ENCODE measurements around the gene COL20A1. TPM values are rescaled to one million over a fixed set of nuclear protein-coding genes. Genes with fewer than 3 reads are reported as not detected.
A peak's percentile ranks its signal among the peaks of the same experiment; 100 is the strongest.
"Not testable (repeated sequence)": the region's sequence is repeated elsewhere in the genome, so short reads cannot be mapped to it uniquely, and the experiment has no call there.

The COL20A1 gene
- polyA plus RNA-seq, 3 donors = 0.26 to 1.0 (median 0.64) TPM

DNA sequence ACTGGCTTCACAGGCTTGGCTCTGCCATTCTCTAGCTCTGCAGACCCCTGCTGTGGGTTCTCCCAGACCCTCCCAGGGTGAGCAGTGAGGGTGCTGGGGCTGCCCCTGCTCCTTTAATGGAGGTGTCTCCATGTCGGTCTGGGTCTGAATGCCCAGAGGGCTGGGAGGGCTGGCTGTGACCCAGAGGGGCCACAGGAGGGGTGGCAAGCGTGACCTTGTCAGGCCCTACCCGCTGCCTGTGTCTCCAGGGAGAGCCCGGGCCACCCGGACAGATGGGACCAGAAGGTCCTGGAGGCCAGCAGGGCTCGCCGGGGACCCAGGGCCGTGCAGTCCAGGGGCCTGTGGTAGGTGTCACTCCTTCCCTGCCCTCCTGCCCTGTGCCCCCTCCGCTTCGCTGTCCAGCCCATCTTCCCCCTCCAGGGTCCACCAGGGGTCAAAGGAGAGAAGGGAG is 32.1 kb downstream of the COL20A1 start:
- no peak for DNase-seq (ENCODE audit: extremely low read depth in 1 of 11, low read depth in 9 of 11, low spot score in 4 of 11)

DNA sequence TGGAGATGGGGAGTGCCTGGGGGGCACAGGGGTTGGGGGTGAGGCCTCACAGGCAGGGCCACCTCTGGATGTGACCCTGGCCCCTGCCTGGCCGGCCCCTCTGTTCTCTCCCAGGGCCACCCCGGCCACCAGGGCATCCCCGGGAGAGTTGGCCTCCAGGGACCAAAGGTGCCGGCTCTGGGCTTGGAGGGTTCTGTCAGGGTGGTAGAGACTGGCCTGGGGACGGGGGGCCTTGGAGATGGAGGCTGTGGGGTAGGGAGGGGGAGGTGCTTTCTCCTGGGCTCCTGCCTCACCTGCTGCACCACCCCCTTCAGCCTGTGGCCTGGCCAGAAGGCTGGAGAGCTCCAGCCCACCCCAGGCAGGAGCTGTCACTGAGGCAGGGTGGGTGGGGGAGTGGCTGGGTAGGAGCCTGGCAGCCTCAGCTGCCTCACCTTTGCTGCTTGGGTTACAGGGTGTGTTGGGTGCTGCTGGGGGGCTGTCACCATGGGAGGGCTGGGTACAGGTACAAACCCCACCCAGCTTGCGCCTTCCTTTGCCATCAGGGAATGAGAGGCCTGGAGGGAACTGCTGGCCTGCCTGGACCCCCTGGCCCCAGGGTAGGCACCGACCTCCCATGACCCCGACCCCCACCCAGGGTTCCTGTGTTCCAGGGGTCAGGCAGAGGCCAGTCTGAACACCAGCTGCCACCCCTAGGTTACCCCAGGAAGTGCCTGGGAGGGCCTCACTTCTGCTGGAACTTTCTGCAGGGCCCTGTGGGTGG is 32.7 kb downstream of the COL20A1 start:
- no peak for DNase-seq (ENCODE audit: extremely low read depth in 1 of 11, low read depth in 9 of 11, low spot score in 4 of 11)

DNA sequence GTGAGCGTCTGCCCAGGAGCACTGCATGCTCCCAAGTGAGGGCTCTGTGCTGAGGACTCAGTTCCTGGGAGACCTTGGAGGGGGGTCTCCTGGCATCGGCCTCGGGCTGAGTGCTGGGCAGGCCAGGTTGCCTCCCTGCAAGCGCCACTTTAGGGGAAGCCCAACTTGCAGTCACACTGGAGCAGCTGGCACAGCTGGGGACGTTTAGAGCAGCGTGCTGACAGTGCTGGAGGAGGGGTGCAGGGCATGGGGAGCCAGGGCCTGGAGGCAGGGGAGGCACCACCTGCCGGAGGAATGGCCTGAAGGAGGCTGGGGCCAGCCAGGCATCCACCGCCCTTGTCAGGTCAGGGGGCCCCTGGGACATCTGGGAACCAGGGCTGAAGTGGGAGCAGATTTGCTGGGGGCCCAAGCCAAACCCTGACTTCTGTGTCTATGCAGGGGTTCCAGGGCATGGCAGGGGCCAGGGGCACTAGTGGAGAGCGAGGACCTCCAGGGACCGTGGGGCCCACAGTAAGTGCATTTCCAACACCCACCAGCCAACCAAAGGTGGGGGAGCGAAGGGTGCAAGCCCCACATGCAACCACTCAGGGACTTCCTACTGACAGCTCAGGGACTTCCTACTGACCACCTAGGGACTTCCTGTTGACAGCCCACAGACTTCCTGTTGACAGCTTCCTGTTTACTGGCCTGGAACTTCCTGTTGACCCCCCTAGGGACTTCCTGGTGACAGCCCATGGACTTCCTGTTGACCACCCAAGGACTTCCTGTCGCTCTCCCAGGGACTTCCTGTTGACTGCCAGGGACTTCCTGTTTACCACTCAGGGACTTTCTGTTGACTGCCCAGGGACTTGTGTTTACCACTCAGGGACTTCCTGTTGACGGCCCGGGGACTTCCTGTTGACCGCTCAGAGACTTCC is 33.6 kb downstream of the COL20A1 start:
- DNase-seq (ENCODE audit: extremely low read depth in 1 of 11, low read depth in 9 of 11, low spot score in 4 of 11) = no peak

DNA sequence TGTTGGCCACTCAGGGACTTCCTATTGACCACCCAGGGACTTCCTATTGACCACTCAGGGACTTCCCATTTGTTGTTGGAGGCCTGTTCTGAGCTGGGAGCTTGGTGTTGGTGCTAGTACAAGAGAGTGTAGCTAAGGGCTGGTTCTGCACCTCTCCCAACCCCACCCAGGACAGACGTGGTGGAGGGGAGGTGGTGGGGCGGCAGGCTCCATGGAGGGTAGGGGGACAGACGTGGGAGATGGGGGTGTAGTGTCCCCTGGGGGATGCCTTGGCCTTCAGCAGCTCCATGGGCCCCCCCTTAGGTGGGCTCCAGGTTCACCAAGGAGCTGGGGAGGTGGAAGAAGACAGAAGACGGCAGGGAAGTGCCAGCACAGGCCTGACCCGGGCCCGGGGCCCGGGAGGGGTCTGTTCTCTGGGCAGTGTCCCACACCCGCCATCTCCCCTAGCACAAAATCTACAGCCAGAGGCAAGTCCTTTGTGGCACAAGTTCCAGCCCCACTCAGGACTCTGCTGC is 34.3 kb downstream of the COL20A1 start:
- no peak for DNase-seq (ENCODE audit: extremely low read depth in 1 of 11, low read depth in 9 of 11, low spot score in 4 of 11)

DNA sequence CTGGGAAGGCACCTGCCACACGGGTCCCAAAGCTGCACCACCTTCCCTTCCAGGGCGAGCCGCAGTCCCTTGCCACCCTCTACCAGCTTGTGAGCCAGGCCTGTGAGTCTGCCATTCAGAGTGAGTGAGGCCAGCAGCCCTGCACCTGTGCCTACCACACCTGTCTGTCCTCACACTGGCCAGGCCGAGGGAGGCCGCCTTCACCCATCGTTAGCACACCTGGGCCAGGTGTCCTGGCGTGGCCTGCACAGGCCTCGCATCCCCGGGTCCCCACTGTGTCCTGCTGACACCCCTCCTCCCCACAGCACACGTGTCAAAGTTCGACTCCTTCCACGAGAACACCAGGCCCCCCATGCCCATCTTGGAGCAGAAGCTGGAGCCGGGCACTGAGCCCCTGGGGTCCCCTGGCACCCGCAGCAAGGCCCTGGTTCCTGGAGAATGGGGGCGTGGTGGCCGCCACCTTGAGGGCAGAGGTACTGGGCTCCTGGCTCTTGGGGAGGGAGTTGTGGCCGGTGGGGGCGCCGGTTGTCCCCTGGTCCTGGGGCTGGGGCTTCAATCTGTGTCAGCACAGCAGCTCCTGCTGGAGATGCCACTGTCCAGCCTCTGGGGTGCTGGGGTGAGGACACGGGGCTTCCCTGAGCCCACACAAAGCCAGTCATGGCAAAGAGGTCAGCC is 35.2 kb downstream of the COL20A1 start:
- no peak for DNase-seq (ENCODE audit: extremely low read depth in 1 of 11, low read depth in 9 of 11, low spot score in 4 of 11)

DNA sequence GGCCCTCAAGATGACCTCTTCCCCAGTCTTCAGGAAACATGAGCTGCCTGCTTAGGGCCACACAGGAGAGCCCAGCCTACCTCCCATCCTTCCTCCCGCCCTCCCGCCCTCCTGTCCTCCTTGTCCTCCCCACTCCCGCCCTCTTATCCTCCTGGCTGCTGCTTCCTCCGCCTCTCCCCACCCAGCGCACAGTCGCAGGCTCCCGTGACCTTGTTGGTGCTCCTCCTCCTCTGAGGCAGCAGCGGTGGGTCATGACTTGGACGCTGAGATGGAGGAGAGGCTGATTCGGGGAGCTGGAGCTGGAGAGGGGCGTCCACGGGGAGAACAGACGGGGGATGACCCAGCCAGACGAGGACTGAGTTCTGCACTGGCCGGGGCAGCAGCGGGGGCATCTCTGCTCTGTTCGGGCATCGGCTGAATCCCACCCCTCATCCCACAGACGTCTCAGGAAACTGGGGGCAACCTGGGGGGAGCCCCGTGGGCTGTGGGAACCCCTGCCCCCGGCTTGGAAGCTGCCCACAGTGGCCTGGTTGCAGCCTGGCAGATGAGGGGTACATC is 35.8 kb downstream of the COL20A1 start:
- DNase-seq (ENCODE audit: extremely low read depth in 1 of 11, low read depth in 9 of 11, low spot score in 4 of 11) = no peak

DNA sequence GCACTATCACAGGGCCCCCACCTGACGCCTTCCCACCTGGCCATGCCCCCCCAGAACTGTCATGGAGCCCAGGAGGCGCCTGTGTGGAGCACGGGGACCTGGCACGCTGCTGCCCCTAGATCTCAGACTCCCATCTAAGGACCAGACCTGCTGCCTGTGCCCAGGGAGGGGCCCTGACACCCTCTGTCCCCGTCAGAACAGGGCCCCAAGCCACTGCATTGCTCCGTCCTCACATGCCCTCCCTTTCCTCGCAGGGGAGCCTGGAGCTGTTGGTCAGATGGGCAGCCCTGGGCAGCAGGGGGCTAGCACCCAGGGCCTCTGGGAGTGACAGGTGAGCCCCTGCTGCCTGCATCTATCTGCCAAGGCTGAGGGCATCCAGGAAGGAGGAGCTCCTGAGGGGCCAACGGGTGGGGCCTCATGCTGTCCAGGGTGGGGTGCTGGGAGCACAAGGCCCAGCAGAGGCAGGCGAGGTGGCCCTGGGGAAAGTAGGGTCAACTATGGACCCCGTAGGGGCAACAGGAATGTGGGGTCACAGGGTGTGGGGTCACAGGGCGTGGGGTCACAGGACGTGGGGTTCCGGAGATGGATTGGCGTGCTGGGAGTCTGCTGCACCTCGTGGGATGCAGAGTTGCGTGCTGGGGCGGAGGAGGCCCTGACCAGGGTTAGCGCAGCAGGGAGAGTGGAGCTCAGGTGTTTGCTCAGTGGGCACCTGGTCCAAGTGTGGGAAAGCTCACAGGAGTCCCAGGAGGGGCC is 36.5 kb downstream of the COL20A1 start:
- DNase-seq (ENCODE audit: extremely low read depth in 1 of 11, low read depth in 9 of 11, low spot score in 4 of 11) = no peak

DNA sequence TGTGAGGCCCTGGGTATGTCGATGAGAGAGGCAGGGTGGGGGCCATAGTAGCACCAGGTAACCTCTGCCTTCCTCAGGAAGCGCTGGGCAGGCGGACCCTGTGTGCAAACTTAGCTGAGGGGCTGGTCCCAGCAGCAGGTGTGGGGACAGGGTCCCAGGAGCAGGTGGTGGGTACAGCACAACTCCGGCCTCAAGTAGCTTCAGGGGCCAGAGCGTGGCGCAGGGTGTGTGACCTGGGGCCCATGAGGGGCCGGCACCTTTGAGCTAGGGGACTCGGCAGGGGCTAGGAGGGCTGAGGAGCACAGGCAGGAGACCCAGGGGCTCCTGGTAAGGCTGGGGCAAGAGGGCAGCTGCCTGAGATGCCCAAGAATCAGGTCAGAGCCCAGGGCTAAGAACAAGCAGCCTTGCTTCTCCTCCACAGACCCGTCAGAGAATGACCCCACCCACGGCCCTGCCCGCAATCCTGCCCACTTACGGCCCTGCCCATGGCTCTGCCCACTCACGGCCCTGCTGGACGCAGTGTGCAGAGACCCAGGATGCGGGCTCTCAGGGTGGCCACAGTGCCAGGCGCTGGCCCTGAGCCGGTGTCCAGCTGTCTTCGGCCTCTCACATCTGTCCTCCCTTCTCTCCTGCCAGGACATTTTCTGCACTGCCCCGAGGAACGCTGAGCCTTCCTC is 37.2 kb downstream of the COL20A1 start:
- DNase-seq (ENCODE audit: extremely low read depth in 1 of 11, low read depth in 9 of 11, low spot score in 4 of 11) = no peak

DNA sequence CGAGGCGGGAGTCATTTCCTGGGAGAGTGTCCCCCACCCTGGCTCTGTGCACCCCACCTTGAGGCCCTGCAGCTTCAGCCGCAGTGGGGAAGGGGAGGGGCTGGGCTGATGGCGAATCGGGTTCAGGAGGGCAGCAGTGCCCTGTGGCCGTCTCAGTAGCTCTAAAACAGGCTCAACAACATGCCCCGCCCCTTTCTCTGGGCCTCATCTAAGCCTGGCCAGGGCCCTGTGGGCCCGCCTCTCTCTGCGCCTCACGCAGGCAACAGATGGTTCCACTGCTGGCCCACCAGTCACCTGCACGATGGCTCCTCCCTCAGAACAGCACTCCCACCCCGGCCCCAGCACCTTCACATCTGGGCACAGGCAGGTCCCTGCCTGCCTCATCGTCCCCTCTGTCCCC is 38.0 kb downstream of the COL20A1 start:
- DNase-seq (ENCODE audit: extremely low read depth in 1 of 11, low read depth in 9 of 11, low spot score in 4 of 11) = peak in 1 of 11 donors; percentile 54

DNA sequence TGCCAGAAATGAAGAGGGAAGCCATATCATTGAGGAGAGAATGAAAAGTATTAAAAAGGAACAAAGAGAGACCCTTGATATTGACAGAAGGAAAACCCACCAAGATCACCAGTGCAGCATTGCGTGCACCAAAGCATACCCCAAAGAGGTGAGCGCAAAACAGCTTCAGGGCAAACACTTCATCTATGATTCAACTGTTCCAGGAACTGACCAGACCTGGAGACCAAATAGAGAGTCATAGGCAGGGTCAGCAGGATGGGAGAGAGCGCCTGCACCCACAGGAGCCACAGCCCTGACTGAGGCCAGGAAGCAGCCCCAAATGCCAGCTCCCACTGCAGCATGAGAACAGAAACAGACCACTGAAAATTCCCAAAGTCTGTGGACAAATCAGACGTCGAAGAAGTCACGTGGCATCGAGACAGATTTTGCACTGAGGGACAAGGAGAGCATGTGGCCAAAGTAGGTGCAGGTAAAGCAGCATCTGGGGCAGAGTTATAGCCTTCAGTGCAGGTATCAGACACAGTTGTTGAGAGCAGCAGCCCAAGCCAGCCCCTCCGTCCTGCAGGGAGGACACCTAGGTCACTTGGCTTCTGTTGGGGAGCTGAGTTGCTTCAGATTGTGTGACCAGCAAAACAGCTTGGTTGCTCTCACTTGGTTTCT is 38.9 kb downstream of the COL20A1 start:
- DNase-seq (ENCODE audit: extremely low read depth in 1 of 11, low read depth in 9 of 11, low spot score in 4 of 11) = no peak

DNA sequence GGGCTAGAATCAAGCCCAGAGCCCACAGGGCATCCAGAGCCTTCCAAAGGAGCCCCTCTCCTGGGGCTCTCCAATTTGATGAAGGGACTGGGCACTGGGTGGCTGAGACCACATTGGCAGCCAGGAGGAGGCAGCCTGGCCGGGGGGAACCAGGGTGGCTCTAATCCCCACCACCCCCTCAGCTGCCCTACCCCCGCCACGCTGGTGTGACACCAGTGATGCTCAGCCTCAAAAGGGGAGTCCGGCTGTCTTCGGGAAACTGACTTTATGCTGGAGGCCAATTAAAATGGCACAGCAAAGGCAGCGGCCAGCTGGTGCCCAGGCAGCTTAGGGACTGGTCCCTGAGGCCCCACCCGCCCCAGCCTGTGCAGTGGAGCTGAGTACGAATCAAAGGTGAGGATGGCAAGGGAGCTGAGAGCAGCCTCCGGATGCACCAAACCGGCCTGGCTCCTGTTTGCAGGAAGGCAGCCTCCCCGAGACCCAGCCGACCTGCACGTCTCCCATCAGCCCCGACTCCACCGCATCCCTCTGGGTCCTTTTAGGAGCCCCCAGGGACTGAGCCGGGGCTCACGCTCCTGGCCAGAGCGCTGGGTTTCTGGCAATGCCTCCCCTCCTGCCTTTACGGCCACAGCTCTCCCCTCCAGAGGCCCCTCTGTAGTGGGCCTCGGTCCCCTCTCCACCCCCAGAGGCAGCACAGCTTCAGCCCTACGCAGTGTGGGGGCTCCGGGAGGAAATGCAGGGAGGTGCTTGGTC is 39.7 kb downstream of the COL20A1 start:
- no peak for DNase-seq (ENCODE audit: extremely low read depth in 1 of 11, low read depth in 9 of 11, low spot score in 4 of 11)

DNA sequence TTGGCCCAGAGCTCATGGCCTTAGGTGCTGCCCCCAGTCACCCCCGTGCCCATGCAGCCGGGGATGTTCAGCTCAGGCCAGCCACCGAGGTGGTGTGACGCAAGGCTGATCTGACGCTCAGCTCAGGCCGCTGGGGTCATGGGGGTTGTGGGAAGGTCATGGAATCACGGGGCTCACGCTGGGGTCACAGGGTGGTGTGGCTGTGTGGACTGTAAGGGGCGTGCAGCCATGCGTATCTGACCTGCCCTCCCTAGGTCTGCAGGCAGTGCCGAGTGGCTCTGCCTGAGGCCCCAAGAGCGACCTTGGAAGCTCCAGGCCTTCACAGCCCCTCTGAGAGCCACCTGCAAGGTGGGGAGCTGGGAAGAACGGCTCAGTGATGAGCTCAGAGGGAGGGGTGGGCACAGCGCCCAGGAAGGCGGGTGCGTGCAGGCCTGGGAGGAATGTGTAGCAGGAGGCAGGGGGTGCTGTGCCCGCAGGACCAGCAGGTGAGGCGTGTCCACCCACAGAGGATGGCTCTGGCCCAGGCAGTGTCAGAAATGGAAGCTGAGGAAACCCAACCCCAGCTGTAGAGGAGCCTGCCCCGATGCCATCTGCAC is 40.4 kb downstream of the COL20A1 start:
- no peak for DNase-seq (ENCODE audit: extremely low read depth in 1 of 11, low read depth in 9 of 11, low spot score in 4 of 11)

DNA sequence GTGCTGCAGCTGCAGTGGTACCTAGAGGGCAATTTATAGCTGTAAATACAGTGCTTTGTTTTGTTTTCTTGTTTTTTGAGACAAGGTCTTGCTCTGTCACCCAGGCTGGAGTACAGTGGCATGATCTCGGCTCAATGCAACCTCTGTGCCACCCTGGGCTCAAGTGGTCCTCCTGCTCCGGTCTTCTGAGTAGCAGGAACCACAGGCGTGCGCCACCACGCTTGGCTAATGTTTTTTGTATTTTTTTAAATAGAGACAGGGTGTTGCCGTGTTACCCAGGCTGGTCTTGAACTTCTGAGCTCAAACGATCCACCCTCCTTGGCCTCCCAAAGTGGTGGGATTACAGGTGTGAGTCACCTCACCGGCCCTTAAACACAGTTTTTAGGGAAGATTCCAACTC is 41.4 kb downstream of the COL20A1 start:
- DNase-seq (ENCODE audit: extremely low read depth in 1 of 11, low read depth in 9 of 11, low spot score in 4 of 11) = no peak

DNA sequence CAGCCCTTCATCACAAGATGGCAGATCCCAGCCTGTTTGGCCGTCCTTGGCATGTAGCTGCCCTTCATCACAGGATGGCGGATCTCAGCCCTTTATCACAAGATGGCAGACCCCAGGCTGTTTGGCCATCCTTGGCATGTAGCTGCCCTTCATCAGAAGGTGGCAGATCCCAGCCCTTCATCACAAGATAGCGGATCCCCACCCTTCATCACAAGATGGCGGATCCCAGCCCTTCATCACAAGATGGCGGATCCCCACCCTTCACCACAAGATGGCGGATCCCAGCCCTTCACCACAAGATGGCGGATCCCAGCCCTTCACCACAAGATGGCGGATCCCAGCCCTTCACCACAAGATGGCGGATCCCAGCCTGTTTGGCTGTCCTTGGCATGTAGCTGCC is 42.1 kb downstream of the COL20A1 start:
- DNase-seq (ENCODE audit: extremely low read depth in 1 of 11, low read depth in 9 of 11, low spot score in 4 of 11) = not testable (repeated sequence)

DNA sequence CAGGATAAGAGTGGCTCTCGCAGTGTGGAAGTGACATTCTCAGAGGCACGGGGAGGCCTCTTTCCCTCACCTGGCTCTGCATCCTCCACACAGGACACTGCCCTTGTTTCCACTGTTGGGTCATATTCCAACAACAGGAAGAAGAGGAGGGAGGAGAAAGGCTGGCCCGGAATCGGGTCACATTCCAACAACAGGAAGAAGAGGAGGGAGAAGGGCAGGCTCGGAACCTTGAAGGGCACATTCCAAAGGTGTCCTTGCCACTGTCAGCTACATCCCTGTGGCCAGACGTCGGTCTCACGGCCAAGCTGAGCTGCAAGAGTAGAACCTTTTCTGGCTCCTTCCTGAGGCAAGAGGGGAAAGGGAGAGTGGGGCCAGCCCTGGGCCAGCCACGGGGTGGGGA is 42.7 kb downstream of the COL20A1 start:
- no peak for DNase-seq (ENCODE audit: extremely low read depth in 1 of 11, low read depth in 9 of 11, low spot score in 4 of 11)

DNA sequence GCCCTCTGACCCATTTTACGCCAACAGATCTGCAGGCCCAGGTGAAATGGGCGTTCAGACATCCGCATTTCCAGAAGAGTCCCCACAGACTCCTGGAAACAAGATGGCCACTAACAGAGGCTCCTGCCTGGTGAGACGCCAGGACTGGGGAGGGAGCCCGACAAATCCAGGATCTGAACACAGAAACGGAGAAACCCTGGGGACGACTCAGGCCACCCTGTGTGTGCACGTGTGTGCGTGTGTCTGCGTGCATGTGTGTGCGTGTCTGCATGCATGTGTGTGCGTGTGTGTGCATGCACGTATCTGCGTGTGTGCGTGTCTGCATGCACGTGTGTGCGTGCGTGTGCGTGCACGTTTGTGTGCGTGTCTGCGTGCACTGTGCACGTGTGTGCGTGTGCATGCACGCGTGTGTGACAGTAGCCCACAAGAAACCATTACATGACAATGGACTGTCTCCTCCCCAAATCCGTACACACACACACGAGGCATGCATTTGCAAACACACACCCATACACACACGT is 43.3 kb downstream of the COL20A1 start:
- DNase-seq (ENCODE audit: extremely low read depth in 1 of 11, low read depth in 9 of 11, low spot score in 4 of 11) = no peak

Data from renal cortex interstitium (tissue), 11 donors.